Measurements from ENCODE around the gene HILPDA.
"Not testable (repeated sequence)": the region's sequence is repeated elsewhere in the genome, so short reads cannot be mapped to it uniquely, and the experiment has no call there.

- not testable (repeated sequence) for TF ChIP-seq EZH2 (IDR thresholded peaks at IDR 0.05); POLR2AphosphoS5 (IDR thresholded peaks at IDR 0.05; ENCODE audit: borderline replicate concordance, low read depth, low read length); FOXP2 (optimal IDR thresholded peaks at IDR 0.05; ENCODE audit: control extremely low read depth, extremely low read length, insufficient read depth)
These were observed 32.5 kb downstream of the HILPDA start for GRCh38 chr7:128488134-128488533.
